HL-60/S4 treated with retinoic acid at 250 ng/mL for 4 days and 3 days (cell line): ENCODE data around the gene GKN1.

Experiments
- in situ Hi-C: fragments of 300-500 bp; cut with MboI; formaldehyde crosslinking; loops from 2 replicates; pipeline ENCODE4 v1.7.0; 2022; ENCODE audit warnings: low sequenced_read_pairs

The GKN1 gene, protein sequence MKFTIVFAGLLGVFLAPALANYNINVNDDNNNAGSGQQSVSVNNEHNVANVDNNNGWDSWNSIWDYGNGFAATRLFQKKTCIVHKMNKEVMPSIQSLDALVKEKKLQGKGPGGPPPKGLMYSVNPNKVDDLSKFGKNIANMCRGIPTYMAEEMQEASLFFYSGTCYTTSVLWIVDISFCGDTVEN

DNA sequence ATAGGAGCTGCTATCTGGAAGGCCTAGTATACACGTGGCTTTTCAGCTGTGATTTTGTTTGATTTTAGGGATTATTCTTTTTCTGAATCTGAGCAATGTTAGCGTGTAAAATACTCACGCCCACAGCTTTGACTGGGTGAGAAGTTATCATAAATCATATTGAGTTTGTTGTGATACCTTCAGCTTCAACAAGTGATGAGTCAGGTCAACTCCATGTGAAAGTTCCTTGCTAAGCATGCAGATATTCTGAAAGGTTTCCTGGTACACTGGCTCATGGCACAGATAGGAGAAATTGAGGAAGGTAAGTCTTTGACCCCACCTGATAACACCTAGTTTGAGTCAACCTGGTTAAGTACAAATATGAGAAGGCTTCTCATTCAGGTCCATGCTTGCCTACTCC is at the start of gene GKN1:
TSS of gene GKN1 (plus strand) at position 386 of the 400 bp plus-strand sequence. CDS start 42 bp downstream, outside the sequence.
- in situ Hi-C loops, result no loop called here

DNA sequence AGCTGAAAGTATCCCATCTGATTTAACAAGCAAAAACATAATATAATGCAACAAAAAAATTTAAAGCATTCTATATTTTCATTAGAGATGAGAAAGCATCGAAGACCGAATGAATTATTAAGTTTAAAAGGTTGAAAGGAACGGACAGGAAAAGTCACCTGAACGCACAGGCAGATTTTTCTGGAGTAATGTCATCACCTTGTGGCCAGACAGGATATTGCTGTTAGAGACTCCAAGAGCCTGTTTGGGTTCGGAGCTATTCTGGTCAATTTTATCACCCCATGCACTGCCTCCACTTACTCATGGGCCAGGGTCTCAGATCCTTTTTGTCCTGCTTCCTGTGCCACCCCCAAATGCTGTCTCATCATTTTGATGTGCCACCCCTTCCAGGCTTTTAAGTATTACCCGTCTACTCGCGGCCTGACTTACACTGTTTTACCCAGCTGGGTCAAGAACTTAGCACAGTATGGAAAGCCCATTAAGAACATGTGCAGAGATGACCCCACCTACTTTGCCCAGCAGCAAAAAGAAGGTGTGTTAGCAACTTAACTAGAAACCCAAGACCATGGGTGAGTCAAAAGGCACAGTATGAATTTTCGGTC is 49.0 kb upstream of the GKN1 start:
- in situ Hi-C loops, result no loop called here

DNA sequence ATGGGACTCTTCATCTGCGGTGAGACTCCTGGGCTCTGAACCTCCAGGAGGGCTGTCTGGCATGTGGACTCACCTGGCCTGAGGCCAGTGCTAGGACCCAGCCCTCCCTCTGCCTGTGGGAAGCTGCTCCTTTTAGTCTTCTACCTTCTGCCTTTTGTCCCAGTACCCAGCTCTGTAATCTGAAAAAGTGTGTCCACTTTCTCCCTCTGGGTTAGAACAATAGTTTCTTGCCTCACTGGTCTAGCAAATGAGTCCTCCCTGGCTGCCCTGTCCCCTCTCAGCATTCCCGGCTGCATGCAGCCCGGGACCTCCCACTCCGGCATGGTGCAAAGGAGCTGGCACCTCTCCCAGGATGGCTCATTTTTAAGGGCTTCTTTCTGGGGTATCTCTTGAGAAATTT is 47.6 kb upstream of the GKN1 start:
- in situ Hi-C loops, result no loop called here

DNA sequence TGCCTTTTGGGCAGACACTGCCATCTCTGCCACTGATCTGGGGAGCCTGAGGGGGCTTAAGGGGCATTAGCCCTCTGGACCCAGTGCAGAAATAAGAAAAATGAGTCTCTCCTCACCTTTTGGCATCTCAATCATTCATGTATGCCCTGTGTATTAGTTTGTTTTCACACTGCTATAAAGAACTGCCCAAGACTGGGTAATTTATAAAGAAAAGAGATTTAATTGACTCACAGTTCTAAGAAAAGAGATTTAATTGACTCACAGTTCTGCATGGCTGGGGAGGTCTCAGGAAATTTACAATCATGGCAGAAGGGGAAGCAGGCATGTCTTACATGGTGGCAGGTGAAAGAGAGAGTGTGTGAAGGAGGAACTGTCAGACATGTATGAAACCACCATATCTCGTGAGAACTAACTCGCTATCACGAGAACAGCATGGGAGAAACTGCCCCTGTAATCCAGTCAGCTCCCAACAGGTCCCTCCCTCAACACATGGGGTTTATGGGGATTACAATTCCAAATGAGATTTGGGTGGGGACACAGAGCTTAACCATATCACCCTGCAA is 43.2 kb upstream of the GKN1 start:
- in situ Hi-C loops, result no loop called here

DNA sequence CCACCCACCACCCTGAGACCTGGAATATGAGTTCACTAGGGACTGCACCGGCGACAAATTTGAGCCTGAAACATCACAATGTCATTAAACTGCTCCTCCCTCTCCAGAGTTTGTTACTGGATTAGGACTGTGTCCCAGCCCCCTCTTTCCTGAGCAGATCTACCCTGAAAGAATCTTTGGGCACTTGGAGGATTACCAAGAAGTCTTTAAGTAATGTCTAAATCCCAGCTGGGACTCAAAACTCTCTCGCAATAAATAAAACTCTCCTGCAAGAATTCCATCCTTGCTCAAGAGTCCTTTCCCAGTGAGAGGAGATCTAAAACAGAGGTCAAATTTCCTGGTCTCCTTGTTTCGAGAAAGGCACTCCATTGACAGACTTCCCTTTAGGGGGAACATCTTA is 42.6 kb upstream of the GKN1 start:
- in situ Hi-C loops, result no loop called here

DNA sequence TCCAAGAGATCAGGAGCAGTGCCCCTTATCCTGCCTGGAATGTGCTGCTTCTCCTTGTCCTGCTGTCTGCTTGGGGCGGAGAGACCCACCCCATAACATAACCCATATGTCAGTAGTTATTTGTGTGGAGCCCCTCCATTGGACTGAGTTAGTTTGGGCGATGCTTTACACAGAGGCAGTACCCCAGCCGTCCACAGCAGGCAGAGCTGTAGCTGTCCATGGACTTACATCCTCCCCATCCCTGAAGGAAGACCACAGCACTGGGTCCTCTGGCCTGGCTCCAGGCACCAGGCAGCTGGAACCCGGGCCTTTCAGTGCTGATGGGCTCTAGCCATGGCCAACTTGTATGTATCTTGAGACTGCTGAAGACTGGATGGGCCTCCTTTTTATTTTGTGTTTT is 42.0 kb upstream of the GKN1 start:
- in situ Hi-C loops, result no loop called here

DNA sequence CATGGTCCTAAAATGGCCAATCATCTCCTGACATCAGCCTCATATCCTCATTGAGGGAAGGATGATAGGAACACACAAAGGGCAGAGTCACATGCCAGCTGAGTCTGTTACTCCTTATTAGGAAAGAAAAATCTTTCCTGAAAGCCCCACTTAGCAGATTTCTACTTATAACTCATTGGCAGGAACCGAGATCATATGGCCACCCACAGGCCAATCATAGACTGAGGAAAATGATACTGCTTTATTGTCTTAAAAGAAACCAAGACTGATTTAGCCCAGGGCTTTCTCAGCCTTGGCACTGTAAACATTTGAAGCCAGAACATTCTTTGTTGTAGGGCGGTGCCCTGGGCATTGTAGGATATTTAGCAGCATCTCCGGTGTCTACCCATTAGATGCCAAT is 40.4 kb upstream of the GKN1 start:
- in situ Hi-C loops, result no loop called here

DNA sequence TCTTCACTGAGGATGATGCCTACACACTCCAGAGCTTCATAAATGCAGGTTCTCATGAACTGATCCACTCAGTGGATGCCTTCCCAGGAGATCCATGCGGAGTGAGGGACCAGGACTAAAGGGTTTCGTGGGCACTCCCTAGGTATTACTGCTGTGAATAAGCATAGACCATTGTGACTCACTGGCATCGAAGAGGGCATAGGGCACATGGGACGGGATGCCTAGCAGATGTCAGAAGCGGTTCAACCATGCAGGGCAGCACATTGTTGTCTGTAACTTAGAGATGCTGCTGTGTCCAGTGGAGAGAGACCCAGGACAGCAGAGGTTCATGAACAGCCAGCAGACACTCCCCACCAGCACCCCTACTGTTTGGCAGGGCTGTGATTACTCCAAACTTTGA is 39.0 kb upstream of the GKN1 start:
- in situ Hi-C loops, result no loop called here

DNA sequence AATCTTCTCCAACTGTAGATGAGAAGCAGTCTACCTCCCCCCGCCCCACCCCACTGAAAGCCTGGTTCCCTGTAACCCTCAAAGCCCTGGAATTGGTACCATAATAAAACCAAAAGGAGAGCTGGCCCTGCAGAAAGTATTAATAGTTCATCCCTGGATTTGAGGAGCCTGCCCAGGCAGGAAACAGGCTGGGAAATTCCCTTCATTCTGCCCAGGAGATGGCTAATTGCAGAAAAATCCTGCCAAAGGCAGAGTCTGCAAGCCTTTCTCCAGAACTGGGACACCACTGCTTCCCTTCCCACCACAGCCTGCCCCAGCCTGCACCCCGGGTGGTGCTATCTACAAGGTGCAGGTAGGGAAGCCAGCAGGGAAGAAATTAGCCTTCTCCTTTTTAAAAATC is 38.0 kb upstream of the GKN1 start:
- in situ Hi-C loops, result no loop called here

DNA sequence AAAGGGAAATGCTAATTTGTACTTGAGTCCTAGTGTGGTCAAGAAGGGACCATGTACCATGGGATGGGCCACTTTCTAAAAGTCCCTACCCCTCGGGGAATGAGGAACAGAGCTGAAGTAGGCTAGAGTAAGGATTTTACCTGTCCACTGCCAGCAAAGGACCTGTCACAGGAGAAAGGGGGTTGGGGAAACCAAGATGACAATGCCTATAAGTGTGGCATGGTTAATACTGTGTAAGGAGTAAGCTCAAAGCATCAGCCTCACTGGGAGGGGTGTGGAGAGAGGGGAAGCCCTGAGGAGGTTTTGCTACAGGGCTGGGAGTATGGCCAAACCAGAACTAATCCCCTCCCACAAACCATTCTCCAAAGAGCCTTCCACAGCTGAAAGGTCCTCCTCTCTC is 37.5 kb upstream of the GKN1 start:
- in situ Hi-C loops, result no loop called here

DNA sequence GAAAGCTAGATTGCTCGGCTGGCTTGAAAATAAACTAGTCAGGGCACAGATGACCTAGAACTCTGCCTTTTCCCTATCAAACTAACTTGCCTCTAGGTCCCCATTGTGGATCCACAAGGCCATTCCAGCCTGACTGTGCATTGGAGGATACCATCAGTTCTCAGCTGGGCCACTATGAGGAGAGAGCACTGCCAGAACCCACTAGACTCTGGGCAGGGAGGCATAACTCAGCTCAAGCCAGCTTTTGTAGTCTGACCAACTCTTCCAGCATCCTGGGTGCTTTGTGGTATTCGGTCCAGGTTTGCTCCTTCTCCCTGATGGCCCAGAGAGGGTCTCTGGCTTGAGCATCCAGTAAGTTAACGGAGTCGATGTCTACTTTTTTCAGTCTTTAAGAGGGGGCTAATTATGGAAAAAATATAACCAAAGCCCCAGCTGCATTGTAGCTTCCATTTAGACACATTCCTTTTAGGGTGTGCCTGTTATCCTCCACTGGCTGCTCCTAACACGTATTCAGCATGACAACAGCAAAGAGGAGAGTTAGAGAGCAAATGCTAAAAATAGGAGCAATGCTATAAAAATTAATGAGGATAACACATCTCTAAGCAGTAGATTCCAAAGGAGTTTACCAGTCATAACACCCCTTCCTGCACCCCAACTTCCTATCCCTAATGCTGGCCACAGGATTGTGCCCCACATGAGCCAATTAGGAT is 36.9 kb upstream of the GKN1 start:
- in situ Hi-C loops, result no loop called here

DNA sequence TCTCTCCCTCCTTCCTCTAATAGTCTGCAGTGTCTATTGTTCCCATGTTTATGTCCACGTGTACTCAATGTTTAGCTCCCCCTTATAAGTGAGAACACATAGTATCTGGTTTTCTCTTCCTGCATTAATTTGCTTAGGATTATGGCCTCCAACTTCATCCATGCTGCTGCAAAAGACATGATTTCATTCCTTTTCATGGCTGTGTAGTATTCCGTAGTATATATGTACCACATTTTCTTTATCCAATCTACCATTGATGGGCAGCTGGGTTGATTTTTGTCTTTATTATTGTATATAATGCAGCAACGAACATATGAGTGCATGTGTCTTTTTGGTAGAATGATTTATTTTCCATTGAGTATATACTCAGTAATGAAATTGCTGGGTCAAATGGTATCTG is 35.5 kb upstream of the GKN1 start:
- in situ Hi-C loops, result no loop called here

DNA sequence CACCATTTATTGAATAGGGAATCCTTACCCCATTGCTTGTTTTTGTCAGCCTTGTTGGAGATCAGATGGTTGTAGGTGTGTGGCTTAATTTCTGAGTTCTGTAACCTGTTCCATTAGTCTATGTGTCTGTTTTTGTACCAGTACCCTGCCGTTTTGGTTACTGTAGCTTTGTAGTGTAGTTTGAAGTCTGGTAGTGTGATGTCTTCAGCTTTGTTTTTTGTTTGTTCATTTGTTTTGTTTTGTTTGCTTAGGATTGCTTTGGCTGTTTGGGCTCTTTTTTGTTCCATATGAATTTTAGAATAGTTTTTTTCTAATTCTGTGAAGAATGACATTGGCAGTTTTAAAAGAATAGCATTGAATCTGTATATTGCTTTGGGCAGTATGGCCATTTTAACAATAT is 34.5 kb upstream of the GKN1 start:
- in situ Hi-C loops, result no loop called here

DNA sequence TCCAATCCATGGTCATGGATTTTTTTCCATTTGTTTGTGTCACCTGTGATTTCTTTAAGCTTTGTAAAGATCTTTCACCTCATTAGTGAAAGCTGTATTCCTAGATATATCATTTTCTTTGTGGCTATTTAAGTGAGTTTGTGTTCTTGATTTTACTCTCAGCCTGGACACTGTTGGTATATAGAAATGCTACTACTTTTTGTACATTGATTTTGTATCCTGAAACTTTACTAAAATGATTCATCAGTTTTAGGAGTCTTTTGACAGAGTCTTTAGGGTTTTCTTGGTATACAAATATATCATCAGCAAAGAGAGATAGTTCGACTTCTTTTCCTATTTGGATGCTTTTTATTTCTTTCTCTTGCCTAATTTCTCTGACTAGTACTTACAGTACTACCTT is 34.1 kb upstream of the GKN1 start:
- in situ Hi-C loops, result no loop called here

DNA sequence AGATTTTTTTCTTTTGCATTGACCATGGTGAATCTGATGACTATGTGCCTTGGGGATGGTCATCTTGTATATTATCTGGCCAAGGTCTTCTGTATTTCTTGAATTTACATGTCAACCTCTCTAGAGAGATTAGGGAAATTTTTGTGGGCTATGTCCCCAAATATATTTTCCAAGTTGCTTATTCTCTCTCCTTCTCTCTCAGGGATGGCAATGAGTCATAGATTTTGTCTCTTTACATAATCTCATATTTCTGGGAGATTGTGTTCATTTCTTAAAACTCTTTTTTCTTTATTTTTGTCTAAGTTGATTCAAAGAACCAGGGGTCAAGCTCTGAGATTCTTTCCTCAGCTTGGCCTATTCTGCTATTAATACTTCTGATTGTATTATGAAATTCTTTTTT is 31.6 kb upstream of the GKN1 start:
- in situ Hi-C loops, result no loop called here

DNA sequence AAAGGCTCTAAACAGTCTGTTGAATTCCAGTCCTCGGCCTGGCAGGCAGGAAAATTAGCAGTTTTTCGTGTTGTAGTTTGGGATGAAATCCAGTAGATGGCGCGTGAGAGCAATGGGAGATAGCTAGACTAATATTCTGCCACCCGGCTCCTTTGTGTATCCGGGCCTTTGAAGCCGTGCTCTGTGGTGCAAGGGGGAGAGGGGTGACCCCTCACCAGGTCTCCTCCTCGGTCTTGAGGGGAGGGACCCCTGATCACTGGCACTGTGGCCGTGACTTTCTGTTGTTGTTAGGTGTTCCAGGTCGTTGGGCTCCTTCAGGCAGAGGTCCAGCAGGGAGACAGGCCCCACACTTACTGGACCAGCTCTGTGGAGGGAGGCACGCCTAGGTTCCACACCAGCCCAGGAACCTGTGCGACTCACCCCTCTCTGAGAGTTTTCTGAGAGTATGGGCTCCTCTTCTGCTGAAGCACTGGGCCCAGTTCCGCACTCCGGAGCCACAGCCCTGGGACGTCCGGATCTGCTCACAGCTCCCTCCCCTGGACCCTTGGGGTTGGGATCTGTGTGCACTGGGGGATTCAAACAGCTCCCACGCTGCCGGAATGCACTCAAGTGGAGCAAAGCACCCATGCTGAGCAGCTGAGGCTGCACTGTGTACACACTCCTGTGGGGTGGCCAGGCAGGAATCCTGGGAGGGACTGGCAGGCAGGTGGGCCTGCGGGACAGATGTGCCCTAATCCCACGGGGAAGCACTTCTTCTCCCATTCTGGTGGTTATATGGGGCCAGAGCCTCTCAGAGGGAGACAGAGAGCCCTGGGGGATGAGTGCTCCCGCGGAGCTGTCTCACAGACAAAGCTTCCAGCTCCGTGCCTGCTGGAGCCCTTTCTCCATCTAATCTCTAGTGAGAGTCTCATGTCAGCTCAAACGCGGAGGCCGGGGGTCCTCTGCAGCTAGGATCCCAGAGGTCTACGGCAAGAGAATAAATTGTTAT is 30.6 kb upstream of the GKN1 start:
- in situ Hi-C loops, result no loop called here

DNA sequence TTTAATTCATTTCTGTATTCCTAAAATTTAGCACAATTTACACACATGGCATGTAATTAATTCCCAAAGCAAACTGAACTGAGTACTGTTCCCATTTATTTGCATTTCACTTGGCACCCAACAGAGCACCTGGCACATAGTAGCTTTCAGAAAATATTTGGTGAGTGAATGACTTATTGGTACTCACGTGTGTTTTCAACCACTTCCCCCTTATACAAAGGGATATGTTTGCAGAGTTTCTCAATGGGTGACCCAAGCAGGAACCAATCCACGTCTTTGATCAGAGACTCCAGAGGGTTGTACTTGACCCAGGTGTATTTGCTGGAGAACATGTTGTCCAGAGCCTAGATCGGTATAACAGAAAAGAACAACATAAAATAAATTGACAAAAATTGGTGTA is 28.3 kb upstream of the GKN1 start:
- in situ Hi-C loops, result no loop called here

DNA sequence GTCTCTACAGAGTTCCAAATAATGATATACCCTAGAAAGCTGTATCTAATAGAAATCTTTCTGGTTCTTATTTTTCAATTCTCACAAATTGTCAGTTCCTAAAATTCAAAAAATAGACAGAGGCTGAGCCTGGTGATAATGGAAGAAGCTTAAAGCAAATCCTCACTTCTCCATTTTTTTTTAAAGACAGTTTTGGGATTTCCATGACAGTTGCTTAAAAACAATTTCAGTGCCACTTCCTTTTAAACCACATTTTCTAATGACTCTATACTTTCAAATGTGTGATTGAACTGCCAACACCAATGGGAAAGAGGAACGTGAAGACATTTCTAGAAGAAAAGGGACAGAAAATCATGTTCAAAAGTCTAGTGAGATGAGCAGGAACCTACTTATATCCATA is 25.7 kb upstream of the GKN1 start:
- in situ Hi-C loops, result no loop called here

DNA sequence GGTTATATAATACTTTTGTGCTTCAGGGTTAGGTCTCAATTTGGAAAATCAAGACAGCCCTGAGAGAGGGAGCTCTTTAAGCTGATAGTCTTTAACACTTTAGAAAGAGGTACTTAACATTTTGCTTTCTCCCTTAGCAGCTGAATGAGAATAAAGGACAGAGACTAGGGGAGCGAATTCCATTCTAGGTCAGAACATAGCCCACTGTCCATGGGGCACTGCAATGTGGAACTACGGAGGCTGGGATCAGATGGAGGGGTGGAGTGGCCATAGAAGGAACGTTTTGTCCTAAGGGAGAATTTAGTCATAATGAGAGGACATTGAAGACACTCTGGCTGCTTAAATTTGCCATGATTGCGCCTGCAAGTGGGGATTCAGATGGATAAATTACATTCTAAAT is 22.5 kb upstream of the GKN1 start:
- in situ Hi-C loops, result no loop called here

DNA sequence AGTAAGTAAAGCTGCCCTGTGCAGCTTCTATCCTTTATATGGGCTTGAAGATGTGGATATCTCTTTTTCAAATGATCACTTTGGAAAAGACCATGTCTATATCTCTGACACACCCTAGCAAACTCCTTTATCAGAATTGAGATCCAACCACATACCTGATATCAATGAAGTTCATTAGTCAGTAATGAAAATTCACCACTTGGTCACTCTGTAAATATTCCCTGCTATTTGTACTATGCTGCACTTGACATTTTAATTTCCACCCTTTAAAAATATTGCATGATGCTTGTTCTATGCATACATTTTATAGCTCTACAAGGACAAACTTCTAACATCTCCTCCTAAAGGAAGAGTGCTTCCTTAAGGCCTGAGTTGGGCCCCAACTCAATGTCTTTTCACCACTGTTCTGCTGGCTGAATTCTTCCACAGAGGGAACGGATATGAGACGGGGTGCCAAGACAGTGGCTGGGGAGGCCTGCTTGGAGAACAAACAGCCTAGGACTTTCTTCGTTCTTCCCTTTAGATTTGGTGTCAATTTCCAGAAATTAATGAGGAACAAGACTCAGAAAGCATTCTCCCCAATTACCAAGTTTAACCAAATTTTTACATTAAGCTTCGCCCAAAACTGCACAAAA is 21.4 kb upstream of the GKN1 start, which contains the start of gene GKN2:
TSS of gene GKN2 (minus strand) at position 7 of the 635 bp plus-strand sequence. CDS start 32 bp downstream, outside the sequence.
- in situ Hi-C loops, result no loop called here
